ENCODE data around the gene IL1RN.

IL1RN gene

DNA sequence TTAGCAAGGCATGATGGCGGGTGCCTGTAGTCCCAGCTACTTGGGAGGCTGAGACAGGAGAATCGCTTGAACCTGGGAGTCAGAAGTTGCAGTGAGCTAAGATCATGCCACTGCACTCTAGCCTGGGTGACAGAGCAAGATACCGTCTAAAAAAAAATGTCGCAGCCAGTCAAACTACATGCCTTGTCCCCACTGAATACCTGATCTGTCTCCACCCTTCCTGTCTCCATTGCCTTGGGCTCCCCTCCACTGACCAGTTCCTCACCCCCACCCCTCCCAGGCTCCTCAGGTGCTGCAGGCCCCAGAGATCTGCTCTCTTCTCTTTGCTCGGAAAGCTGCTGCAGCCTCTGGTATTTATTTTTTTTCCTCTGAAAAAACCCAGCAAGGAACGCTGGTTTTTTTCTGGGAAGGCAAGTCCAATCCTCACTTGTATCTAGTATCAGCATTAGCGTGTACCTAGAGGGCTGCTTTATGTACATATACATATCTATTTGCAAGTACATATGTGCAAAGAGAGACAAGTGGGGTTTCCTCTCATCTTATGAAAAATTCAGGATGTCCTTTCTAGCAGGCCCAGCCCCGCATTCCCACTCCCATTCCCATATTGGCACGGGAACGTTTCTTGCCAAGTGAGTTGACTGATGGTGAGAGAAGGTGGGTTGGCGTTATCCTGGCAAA is 50.8 kb downstream of the IL1RN start:
- in situ Hi-C loops (cut with HindIII; ENCODE audit: low pct_unique_long_range_greater_than_20kb, low sequenced_read_pairs): no loop called here
- DNase-seq (ENCODE audit: low read depth in 1 of 2, low spot score in 1 of 2): no peak
- no peak for TF ChIP-seq JUND (IDR thresholded peaks at IDR 0.05; ENCODE audit: low read depth)

DNA sequence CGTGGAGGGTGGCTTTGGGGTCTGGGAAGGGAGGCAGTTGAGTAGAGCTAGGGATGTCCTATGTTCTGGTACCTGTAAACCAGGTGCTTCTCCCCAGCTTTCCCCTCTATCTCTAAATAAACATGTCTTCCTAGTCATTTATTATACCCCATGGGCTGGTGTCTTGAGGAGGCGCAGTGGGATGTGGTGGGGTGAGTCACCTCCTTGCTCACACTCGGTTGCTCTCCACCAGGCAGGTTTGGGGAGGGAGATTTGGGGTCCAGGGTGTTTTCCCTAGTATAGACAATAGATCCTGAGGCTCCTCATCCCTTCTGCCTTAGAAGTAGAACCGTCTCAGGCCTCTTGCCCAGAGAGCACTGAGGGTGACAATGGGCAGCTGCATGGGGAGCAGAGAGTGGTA is 51.5 kb downstream of the IL1RN start:
- no peak for TF ChIP-seq JUND (IDR thresholded peaks at IDR 0.05; ENCODE audit: low read depth)
- DNase-seq (ENCODE audit: low read depth in 1 of 2, low spot score in 1 of 2): no peak
- in situ Hi-C loops (cut with HindIII; ENCODE audit: low pct_unique_long_range_greater_than_20kb, low sequenced_read_pairs): no loop called here

DNA sequence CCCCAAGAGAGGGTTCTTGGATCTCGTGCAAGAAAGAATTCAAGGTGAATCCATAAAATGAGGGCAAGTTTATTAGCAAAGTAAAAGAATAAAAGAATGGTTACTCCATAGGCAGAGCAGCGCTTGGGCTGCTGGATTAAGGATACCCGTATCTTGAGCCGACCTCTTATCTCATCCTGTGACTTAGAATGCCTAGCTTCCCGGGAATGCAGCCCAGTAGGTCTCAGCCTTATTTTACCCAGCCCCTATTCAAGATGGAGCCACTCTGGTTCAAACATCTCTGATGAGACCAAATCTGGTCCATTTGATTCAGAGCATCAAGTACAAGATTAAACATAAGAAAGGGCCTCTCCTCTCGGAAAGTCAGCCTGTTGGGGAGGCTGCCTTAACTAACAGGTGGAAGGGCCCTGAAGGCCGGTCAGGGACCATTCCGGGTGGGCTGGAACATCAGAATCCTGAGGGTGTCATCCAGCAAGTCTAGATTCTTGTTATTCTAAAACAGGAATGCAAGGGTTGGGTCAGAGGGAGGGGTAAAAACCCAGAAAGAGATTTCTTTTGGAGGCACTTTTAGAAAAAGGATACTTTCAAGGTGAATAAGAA is 52.1 kb downstream of the IL1RN start:
- no peak for DNase-seq (ENCODE audit: low read depth in 1 of 2, low spot score in 1 of 2)
- in situ Hi-C loops (cut with HindIII; ENCODE audit: low pct_unique_long_range_greater_than_20kb, low sequenced_read_pairs): no loop called here
- no peak for TF ChIP-seq JUND (IDR thresholded peaks at IDR 0.05; ENCODE audit: low read depth)

DNA sequence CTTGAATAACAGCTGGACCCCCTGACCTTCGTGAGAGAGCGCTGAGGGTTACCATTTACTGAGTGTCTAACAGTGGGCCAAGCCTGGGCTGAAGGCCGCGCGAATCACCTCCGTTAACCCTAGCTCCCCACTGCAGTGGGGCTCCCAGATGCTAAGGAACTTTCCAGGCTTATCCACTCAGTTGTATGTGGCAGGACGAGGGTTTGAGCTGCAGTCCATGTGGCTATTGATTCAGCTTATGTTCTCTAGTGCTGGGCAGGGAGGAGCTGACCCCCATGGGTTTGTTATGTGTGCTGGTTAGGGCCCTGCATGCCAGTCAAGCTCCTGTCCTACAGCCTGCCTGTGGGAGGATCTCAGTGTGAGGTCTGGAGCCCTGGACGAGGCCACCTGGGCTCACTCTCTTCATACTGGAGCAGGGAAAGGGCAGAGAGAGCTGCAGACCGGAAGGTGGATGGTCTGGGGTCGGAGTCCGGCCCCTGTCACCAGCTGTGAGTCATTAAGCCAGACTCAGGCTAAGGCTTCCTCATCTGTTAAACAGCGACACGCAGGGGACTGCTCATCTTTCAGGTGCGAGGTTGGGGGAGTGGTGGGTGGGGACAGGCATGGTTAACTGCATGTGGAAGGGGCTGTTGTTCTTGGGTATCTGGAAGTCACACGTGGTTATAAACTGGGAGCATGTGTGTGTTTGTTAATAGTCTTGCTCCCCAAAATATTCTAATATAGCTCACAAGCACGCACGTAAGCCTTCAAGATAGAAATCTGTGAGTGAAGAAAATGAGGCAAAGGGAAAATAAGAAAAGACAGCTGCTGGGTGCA is 52.9 kb downstream of the IL1RN start:
- in situ Hi-C loops (cut with HindIII; ENCODE audit: low pct_unique_long_range_greater_than_20kb, low sequenced_read_pairs): no loop called here
- no peak for DNase-seq (ENCODE audit: low read depth in 1 of 2, low spot score in 1 of 2)
- TF ChIP-seq JUND (IDR thresholded peaks at IDR 0.05; ENCODE audit: low read depth): no peak

DNA sequence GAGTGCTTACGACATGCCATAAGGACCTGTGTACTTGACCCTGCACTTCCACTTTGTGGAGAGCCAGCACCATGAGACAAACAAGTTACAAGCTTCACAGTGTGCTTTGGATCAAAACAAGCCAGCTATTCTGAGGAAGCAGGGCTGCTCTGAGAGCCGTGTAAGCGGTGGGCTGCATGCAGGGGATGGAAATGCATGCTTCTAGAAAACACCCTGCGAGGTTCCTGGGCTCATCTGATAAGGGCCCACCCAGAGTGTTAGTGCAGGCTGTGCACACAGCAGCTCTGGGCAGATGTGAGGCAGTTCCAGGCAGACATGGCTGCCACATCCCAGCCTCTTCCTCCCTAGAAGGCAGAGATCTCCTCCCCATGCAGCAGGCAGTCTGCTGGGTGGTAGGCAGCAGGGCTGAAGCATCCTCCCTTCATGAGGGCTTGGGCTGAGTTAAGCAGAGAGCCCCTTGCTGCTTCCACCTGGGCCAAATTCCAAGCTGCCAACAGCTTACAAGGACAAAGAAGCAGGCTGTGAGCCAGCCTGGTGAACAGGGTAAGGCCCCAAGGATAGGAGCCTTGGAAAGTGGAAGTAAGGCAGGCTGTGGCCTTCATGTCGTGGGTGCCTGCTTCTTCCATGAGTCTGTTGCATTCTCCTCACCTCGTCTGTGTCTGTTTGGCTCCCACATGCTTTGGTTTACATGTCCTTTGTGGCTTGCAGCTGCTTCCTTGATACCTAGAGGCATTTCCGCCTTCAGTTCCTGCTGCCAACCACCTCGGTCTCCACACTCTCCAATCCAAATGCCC is 54.1 kb downstream of the IL1RN start:
- in situ Hi-C loops (cut with HindIII; ENCODE audit: low pct_unique_long_range_greater_than_20kb, low sequenced_read_pairs): no loop called here
- no peak for TF ChIP-seq JUND (IDR thresholded peaks at IDR 0.05; ENCODE audit: low read depth)
- peak in 1 of 2 experiments; percentile 57 for DNase-seq (ENCODE audit: low read depth in 1 of 2, low spot score in 1 of 2)

DNA sequence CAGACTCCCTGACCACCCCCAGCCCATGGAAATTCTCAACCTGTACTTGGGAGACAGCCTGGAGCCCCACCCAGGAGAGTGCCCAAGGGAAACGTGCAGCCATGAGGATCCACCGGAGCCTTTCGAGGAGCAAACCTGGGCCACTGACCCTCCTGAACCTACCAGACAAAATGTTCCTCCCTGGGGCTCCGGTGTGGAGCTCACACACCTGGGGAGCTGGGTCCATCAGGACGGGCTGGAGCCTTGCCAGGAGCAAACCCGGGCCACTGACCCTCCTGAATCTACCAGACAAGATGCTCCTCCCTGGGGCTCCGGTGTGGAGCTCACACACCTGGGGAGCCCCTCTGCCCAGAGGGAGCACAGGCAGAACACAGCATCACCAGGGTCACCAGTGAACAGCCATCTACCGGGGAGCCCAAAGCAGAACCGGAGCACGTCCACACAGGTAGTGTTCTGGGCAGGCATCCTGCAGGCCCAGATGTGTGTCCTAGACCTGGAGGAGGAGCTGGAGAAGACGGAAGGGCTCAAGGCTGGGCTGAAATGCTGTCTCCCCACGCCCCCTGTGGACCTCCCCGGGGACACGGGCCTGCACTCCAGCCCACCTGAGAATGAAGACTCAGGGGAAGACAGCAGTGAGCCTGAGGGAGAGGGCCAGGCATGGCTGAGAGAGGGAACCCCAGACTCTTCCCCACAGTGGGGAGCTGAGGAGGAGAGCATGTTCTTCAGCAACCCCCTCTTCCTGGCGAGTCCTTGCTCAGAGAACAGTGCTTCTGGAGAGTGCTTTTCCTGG is 55.3 kb downstream of the IL1RN start:
- in situ Hi-C loops (cut with HindIII; ENCODE audit: low pct_unique_long_range_greater_than_20kb, low sequenced_read_pairs): no loop called here
- no peak for TF ChIP-seq JUND (IDR thresholded peaks at IDR 0.05; ENCODE audit: low read depth)

DNA sequence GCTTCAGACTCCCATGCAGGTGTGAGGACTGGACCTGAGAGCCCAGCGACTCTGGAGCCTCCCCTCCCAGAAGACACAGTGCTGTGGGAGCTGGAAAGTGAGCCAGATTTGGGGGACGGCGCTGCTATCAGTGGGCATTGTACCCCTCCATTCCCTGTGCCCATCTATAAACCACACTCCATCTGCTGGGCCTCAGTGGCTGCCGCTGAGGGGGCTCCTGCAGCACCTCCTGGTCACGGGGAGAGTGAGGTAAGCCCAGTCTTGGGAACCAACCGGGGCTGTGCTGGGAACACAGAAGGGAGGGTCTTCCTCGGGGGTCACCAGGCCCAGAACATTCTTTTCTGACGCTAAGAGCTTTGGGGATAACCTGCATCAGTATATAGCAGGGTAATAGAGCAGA is 55.9 kb downstream of the IL1RN start:
- no peak for TF ChIP-seq JUND (IDR thresholded peaks at IDR 0.05; ENCODE audit: low read depth)
- DNase-seq (ENCODE audit: low read depth in 1 of 2, low spot score in 1 of 2): no peak
- in situ Hi-C loops (cut with HindIII; ENCODE audit: low pct_unique_long_range_greater_than_20kb, low sequenced_read_pairs): no loop called here

More for the DNA sequence above, 55.3 kb downstream of the IL1RN start:
- no peak for DNase-seq (ENCODE audit: low read depth in 1 of 2, low spot score in 1 of 2)

Data from T47D (cell line).